ENCODE measurements around the gene BMI1. TPM values are rescaled to one million over a fixed set of nuclear protein-coding genes. Genes with fewer than 3 reads are reported as not detected.

BMI1 gene
- total and polyA plus RNA-seq, 2 donors (not counting 1 experiment from before 2014, with no cell fraction given) = 18.0 to 83.8 TPM

DNA sequence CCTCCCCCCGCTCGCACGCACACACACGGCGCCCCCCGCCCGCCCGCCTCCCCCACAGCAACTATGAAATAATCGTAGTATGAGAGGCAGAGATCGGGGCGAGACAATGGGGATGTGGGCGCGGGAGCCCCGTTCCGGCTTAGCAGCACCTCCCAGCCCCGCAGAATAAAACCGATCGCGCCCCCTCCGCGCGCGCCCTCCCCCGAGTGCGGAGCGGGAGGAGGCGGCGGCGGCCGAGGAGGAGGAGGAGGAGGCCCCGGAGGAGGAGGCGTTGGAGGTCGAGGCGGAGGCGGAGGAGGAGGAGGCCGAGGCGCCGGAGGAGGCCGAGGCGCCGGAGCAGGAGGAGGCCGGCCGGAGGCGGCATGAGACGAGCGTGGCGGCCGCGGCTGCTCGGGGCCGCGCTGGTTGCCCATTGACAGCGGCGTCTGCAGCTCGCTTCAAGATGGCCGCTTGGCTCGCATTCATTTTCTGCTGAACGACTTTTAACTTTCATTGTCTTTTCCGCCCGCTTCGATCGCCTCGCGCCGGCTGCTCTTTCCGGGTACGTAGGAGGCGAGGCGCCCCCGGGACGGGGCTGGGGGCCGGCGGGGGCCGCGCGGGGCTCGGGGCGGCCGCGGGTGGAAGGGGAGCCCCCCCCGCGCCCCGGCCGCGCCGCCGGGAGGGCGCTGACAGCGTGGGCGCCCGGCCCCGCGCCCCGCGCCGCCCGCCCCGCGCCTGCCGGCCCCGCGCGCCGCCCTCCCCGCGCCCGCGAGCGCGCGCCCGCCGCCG, 441 bp downstream of the BMI1 start:
- DNase-seq = peak; percentile 86
- Histone ChIP-seq H3K36me3 (replicated peaks in 1 of 2; ENCODE audit: control extremely low read depth in 1 of 2, control insufficient read depth in 1 of 2, extremely low read depth in 1 of 2, insufficient read depth in 2 of 2, low read length in 1 of 2) (no peaks in the 10 kb centered on the region), H4K20me1 (ENCODE audit: control insufficient read depth, insufficient read depth, low read length, poor library complexity, severe bottlenecking) (peaks cover 13% of the 10 kb centered on the region), H3K27ac (ENCODE audit: low read length in 2 of 2) (peak overlapping the region; percentile 62 to 65), H3K4me3 (ENCODE audit: control extremely low read depth in 1 of 5, extremely low read depth in 1 of 5, insufficient read depth in 1 of 5, low read depth in 2 of 5, low read length in 4 of 5) (peak overlapping the region; percentile 62 to 91 (median 85)), H3K4me1 (ENCODE audit: control insufficient read depth in 2 of 2, insufficient read depth in 2 of 2, low read length in 2 of 2) (peaks cover 52 to 53% of the 10 kb centered on the region in 2 donors), H2AFZ (ENCODE audit: insufficient read depth, low read depth, low read length, poor library complexity, severe bottlenecking) (peak overlapping the region; percentile 85), H3K79me2 (ENCODE audit: control insufficient read depth, insufficient read depth, low read length) (peaks cover 20% of the 10 kb centered on the region), H3K9ac (ENCODE audit: low read length) (peak overlapping the region; percentile 86), H3K9me3 (ENCODE audit: control extremely low read depth in 1 of 3, control insufficient read depth in 2 of 3, insufficient read depth in 1 of 3, low read length in 2 of 3) (no peaks in the 10 kb centered on the region), H3K4me2 (replicated peaks; ENCODE audit: low read depth, low read length, poor library complexity, severe bottlenecking) (peak overlapping the region; percentile 80), H3K27me3 (replicated peaks in 1 of 4; ENCODE audit: control extremely low read depth in 1 of 4, control insufficient read depth in 3 of 4, insufficient read depth in 4 of 4, low read length in 3 of 4) (peaks cover 0 to 16% (median 4%) of the 10 kb centered on the region in 4 experiments)
- POLR2A ChIA-PET = interaction anchor here (0.5 to 5.0 kb wide), 7 partner anchors 13 to 795 kb away, joined by 3 to 28 read pairs (median 5); no protein-coding TSS in a partner anchor
- intact Hi-C loops (cut with micrococcal nuclease) = loop anchor here (2.0 to 5.0 kb wide), 2 partner anchors 319 to 1116 kb away; partner anchors contain the start of genes DNAJC1 and OTUD1
- no peaks in the 10 kb centered on the region for H3K27me3 Mint-ChIP-seq
- no peak for TF ChIP-seq EZH2 (IDR thresholded peaks at IDR 0.05; ENCODE audit: borderline replicate concordance, insufficient read depth, low read depth, low read length, poor library complexity, severe bottlenecking)
- TF ChIP-seq, protein P1, sequence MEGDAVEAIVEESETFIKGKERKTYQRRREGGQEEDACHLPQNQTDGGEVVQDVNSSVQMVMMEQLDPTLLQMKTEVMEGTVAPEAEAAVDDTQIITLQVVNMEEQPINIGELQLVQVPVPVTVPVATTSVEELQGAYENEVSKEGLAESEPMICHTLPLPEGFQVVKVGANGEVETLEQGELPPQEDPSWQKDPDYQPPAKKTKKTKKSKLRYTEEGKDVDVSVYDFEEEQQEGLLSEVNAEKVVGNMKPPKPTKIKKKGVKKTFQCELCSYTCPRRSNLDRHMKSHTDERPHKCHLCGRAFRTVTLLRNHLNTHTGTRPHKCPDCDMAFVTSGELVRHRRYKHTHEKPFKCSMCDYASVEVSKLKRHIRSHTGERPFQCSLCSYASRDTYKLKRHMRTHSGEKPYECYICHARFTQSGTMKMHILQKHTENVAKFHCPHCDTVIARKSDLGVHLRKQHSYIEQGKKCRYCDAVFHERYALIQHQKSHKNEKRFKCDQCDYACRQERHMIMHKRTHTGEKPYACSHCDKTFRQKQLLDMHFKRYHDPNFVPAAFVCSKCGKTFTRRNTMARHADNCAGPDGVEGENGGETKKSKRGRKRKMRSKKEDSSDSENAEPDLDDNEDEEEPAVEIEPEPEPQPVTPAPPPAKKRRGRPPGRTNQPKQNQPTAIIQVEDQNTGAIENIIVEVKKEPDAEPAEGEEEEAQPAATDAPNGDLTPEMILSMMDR (IDR thresholded peaks at IDR 0.05) = no peak
- peak overlapping the region; percentile 94 for H3K27ac Mint-ChIP-seq
- WGBS (ENCODE audit: insufficient coverage) = under 1% methylated on average over 97 of the region's 114 CpGs
- CTCF ChIA-PET = interaction anchor here (1.0 to 1.1 kb wide), 2 partner anchors 19 to 22 kb away, joined by 4 read pairs; no protein-coding TSS in a partner anchor
- peak overlapping the region; percentile 88 for H3K4me3 Mint-ChIP-seq
- no peaks in the 10 kb centered on the region for H3K9me3 Mint-ChIP-seq (ENCODE audit: insufficient read depth)
- peak; percentile 24 for ATAC-seq (ENCODE audit: low read depth)
- H3K4me1 Mint-ChIP-seq = peaks cover 60% of the 10 kb centered on the region

All from B cell (primary cell).